ENCODE results near the gene ADSS1.

Gene ADSS1

GRCh38 chr14:104792945-104793702, 69.1 kb downstream of the ADSS1 start:
- peaks cover 61% of the 10 kb centered on the region for H3K79me2 ChIP-seq (ENCODE audit: control insufficient read depth, low read length)

GRCh38 chr14:104793703-104793959, 69.6 kb downstream of the ADSS1 start:
- H3K4me1 ChIP-seq (ENCODE audit: control insufficient read depth, low read length) = peaks cover 19% of the 10 kb centered on the region
- H3F3A ChIP-seq (ENCODE audit: control insufficient read depth, insufficient read depth) = no peaks in the 10 kb centered on the region
- H3K27ac ChIP-seq (ENCODE audit: low read depth, low read length) = no peak overlapping the region
- H3K4me2 ChIP-seq (ENCODE audit: low read length) = peak overlapping the region; percentile 99
- no peaks in the 10 kb centered on the region for H3K9me2 ChIP-seq (replicated peaks; ENCODE audit: control insufficient read depth, low read length)
- peaks cover 56% of the 10 kb centered on the region for H3K79me2 ChIP-seq (ENCODE audit: control insufficient read depth, low read length)
- H3K36me3 ChIP-seq (ENCODE audit: control insufficient read depth, low read length) = peaks cover 33% of the 10 kb centered on the region
- peaks cover 14% of the 10 kb centered on the region for H4K20me1 ChIP-seq (ENCODE audit: control insufficient read depth, insufficient read depth, low read depth, low read length)
- TF ChIP-seq EZH2phosphoT487 (IDR thresholded peaks at IDR 0.05; ENCODE audit: borderline replicate concordance, low read length) (no peak), CTCF (IDR thresholded peaks at IDR 0.05; ENCODE audit: low read depth, low read length, poor library complexity, severe bottlenecking) (no peak)
- peak overlapping the region; percentile 99 for H3K4me3 ChIP-seq (ENCODE audit: low read length)
- H3K9me3 ChIP-seq (ENCODE audit: control insufficient read depth, insufficient read depth, low read length) = no peaks in the 10 kb centered on the region
- H3K27me3 ChIP-seq (ENCODE audit: control insufficient read depth, low read length) = peaks cover 28% of the 10 kb centered on the region

More at GRCh38 chr14:104792945-104793702, 69.1 kb downstream of the ADSS1 start:
- H3F3A ChIP-seq (ENCODE audit: control insufficient read depth, insufficient read depth) = no peaks in the 10 kb centered on the region
- peak overlapping the region; percentile 99 for H3K4me2 ChIP-seq (ENCODE audit: low read length)
- H3K4me3 ChIP-seq (ENCODE audit: low read length) = no peak overlapping the region
- H3K36me3 ChIP-seq (ENCODE audit: control insufficient read depth, low read length) = peaks cover 37% of the 10 kb centered on the region
- peaks cover 19% of the 10 kb centered on the region for H3K4me1 ChIP-seq (ENCODE audit: control insufficient read depth, low read length)
- H3K9me2 ChIP-seq (replicated peaks; ENCODE audit: control insufficient read depth, low read length) = no peaks in the 10 kb centered on the region
- H4K20me1 ChIP-seq (ENCODE audit: control insufficient read depth, insufficient read depth, low read depth, low read length) = peaks cover 14% of the 10 kb centered on the region
- H3K27me3 ChIP-seq (ENCODE audit: control insufficient read depth, low read length) = peaks cover 23% of the 10 kb centered on the region
- H3K27ac ChIP-seq (ENCODE audit: low read depth, low read length) = no peak overlapping the region
- H3K9me3 ChIP-seq (ENCODE audit: control insufficient read depth, insufficient read depth, low read length) = no peaks in the 10 kb centered on the region
- TF ChIP-seq CTCF (IDR thresholded peaks at IDR 0.05; ENCODE audit: low read depth, low read length, poor library complexity, severe bottlenecking) (no peak), EZH2phosphoT487 (IDR thresholded peaks at IDR 0.05; ENCODE audit: borderline replicate concordance, low read length) (no peak)

GRCh38 chr14:104794099-104794498, 70.1 kb downstream of the ADSS1 start:
- peaks cover 14% of the 10 kb centered on the region for H4K20me1 ChIP-seq (ENCODE audit: control insufficient read depth, insufficient read depth, low read depth, low read length)
- H3F3A ChIP-seq (ENCODE audit: control insufficient read depth, insufficient read depth) = peaks cover 4% of the 10 kb centered on the region
- TF ChIP-seq EZH2phosphoT487 (IDR thresholded peaks at IDR 0.05; ENCODE audit: borderline replicate concordance, low read length) (no peak), CTCF (IDR thresholded peaks at IDR 0.05; ENCODE audit: low read depth, low read length, poor library complexity, severe bottlenecking) (no peak)
- peak overlapping the region; percentile 99 for H3K4me2 ChIP-seq (ENCODE audit: low read length)
- H3K36me3 ChIP-seq (ENCODE audit: control insufficient read depth, low read length) = peaks cover 33% of the 10 kb centered on the region
- H3K4me1 ChIP-seq (ENCODE audit: control insufficient read depth, low read length) = peaks cover 19% of the 10 kb centered on the region
- no peaks in the 10 kb centered on the region for H3K9me3 ChIP-seq (ENCODE audit: control insufficient read depth, insufficient read depth, low read length)
- peaks cover 55% of the 10 kb centered on the region for H3K79me2 ChIP-seq (ENCODE audit: control insufficient read depth, low read length)
- no peaks in the 10 kb centered on the region for H3K9me2 ChIP-seq (replicated peaks; ENCODE audit: control insufficient read depth, low read length)
- H3K27ac ChIP-seq (ENCODE audit: low read depth, low read length) = no peak overlapping the region
- peaks cover 33% of the 10 kb centered on the region for H3K27me3 ChIP-seq (ENCODE audit: control insufficient read depth, low read length)
- H3K4me3 ChIP-seq (ENCODE audit: low read length) = peak overlapping the region; percentile 99
